ENCODE results near the gene TOP3B.

TOP3B gene

GRCh38 chr22:21960200-21961126 is 22.1 kb downstream of the TOP3B start:
- no peak for DNase-seq

GRCh38 chr22:21959274-21960074 is 23.1 kb downstream of the TOP3B start:
- no peak for DNase-seq

GRCh38 chr22:21958360-21959273 is 24.0 kb downstream of the TOP3B start:
- DNase-seq: no peak

GRCh38 chr22:21952586-21953571 is 29.7 kb downstream of the TOP3B start, which contains the start of gene PPM1F:
TSS of gene PPM1F (minus strand) at chr22:21952848. CDS start at chr22:21946048, 6,800 bp downstream.
- DNase-seq: peak; percentile 92

- peak; percentile 34 for DNase-seq
These were observed 30.6 kb downstream of the TOP3B start for GRCh38 chr22:21951931-21952465.

- DNase-seq: no peak
These were observed 31.5 kb downstream of the TOP3B start for GRCh38 chr22:21951062-21951461.

GRCh38 chr22:21949948-21950347 is 32.6 kb downstream of the TOP3B start:
- no peak for DNase-seq

- no peak for DNase-seq
These were observed 33.0 kb downstream of the TOP3B start for GRCh38 chr22:21949569-21949918.

GRCh38 chr22:21948824-21949568 is 33.6 kb downstream of the TOP3B start:
- no peak for DNase-seq

- no peak for DNase-seq
These were observed 34.2 kb downstream of the TOP3B start for GRCh38 chr22:21948390-21948789.

GRCh38 chr22:21947040-21948014 is 35.3 kb downstream of the TOP3B start:
- DNase-seq: no peak

GRCh38 chr22:21946262-21946925 is 36.2 kb downstream of the TOP3B start:
- DNase-seq: no peak

GRCh38 chr22:21945453-21946261 is 36.9 kb downstream of the TOP3B start:
- no peak for DNase-seq

GRCh38 chr22:21944871-21945270 is 37.7 kb downstream of the TOP3B start:
- no peak for DNase-seq

- DNase-seq: no peak
These were observed 38.8 kb downstream of the TOP3B start for GRCh38 chr22:21943571-21944448.

Measured in stimulated activated CD4-positive, alpha-beta T cell treated with anti-CD3 and anti-CD28 coated beads, Interleukin-15, amount 100 ng/mL, for 24 hours (primary cell).